ENCODE data around the gene AUTS2. TPM values are rescaled to one million over a fixed set of nuclear protein-coding genes. Genes with fewer than 3 reads are reported as not detected.

The AUTS2 gene
- total and polyA plus RNA-seq, 9 of the 15 experiments (the other 6 are each of a cell fraction or from before 2014, with no cell fraction given) = 0.58 TPM; not detected in 8

GRCh38 chr7:70116244-70116643, 518.0 kb downstream of the AUTS2 start:
- Histone ChIP-seq H2AFZ (ENCODE audit: low read depth, low read length) (no peak overlapping the region), H4K20me1 (replicated peaks; ENCODE audit: control insufficient read depth, insufficient read depth, low read length) (no peaks in the 10 kb centered on the region), H3K27ac (ENCODE audit: extremely low read depth, low read depth, low read length) (no peak overlapping the region), H3K4me3 (no peak overlapping the region), H3K9me3 (replicated peaks; ENCODE audit: control insufficient read depth, insufficient read depth, low read depth, low read length) (no peaks in the 10 kb centered on the region), H3K4me1 (replicated peaks in 1 of 2; ENCODE audit: control insufficient read depth in 2 of 2, insufficient read depth in 2 of 2, low read length in 2 of 2) (no peaks in the 10 kb centered on the region), H3K4me2 (ENCODE audit: insufficient read depth, low read length) (no peak overlapping the region), H3K79me2 (ENCODE audit: control insufficient read depth, insufficient read depth, low read length) (no peaks in the 10 kb centered on the region), H3K27me3 (ENCODE audit: control insufficient read depth in 2 of 2, insufficient read depth in 2 of 2, low read length in 2 of 2) (no peaks in the 10 kb centered on the region), H3K36me3 (ENCODE audit: control insufficient read depth, insufficient read depth, low read length) (no peaks in the 10 kb centered on the region), H3K9me1 (ENCODE audit: control insufficient read depth, insufficient read depth, low read length) (no peaks in the 10 kb centered on the region), H3K9ac (ENCODE audit: insufficient read depth in 1 of 2, low read depth in 2 of 2, low read length in 2 of 2) (no peak overlapping the region)
- POLR2A ChIA-PET = no interaction called here
- WGBS (ENCODE audit: insufficient coverage, low coverage, missing lambda C conversion rate) = 6% methylated on average over 2 of the region's 2 CpGs
- no peak for DNase-seq (ENCODE audit: extremely low read depth in 1 of 4, low spot score in 3 of 4)
- FAIRE-seq = no peak
- BruUV-seq (replicated peaks) = no TSS peak
- ATAC-seq = no peak
- in situ Hi-C loops (cut with MboI) = no loop called here
- TF ChIP-seq HDGF (IDR thresholded peaks at IDR 0.05) (no peak), KAT2B (IDR thresholded peaks at IDR 0.05; ENCODE audit: low read depth, low read length) (no peak), ZNF707 (CRISPR knock-in tag; conservative IDR thresholded peaks at IDR 0.05) (no peak), ZFP36 (IDR thresholded peaks at IDR 0.05; ENCODE audit: low read depth, low read length, partially characterized antibody) (no peak), MLLT1 (IDR thresholded peaks at IDR 0.05) (no peak), HDAC8 (tag; IDR thresholded peaks at IDR 0.05) (no peak), ZBTB8A (IDR thresholded peaks at IDR 0.05; ENCODE audit: partially characterized antibody) (no peak), RBM22 (IDR thresholded peaks at IDR 0.05; ENCODE audit: low read depth, low read length, poor library complexity, severe bottlenecking) (no peak), DMBX1 (CRISPR knock-in tag; IDR thresholded peaks at IDR 0.05; ENCODE audit: borderline replicate concordance) (no peak), TAF1 (IDR thresholded peaks at IDR 0.05; ENCODE audit: control insufficient read depth, extremely low read depth, insufficient read depth, low read length, severe bottlenecking) (no peak)
- TF ChIP-seq, protein P1, sequence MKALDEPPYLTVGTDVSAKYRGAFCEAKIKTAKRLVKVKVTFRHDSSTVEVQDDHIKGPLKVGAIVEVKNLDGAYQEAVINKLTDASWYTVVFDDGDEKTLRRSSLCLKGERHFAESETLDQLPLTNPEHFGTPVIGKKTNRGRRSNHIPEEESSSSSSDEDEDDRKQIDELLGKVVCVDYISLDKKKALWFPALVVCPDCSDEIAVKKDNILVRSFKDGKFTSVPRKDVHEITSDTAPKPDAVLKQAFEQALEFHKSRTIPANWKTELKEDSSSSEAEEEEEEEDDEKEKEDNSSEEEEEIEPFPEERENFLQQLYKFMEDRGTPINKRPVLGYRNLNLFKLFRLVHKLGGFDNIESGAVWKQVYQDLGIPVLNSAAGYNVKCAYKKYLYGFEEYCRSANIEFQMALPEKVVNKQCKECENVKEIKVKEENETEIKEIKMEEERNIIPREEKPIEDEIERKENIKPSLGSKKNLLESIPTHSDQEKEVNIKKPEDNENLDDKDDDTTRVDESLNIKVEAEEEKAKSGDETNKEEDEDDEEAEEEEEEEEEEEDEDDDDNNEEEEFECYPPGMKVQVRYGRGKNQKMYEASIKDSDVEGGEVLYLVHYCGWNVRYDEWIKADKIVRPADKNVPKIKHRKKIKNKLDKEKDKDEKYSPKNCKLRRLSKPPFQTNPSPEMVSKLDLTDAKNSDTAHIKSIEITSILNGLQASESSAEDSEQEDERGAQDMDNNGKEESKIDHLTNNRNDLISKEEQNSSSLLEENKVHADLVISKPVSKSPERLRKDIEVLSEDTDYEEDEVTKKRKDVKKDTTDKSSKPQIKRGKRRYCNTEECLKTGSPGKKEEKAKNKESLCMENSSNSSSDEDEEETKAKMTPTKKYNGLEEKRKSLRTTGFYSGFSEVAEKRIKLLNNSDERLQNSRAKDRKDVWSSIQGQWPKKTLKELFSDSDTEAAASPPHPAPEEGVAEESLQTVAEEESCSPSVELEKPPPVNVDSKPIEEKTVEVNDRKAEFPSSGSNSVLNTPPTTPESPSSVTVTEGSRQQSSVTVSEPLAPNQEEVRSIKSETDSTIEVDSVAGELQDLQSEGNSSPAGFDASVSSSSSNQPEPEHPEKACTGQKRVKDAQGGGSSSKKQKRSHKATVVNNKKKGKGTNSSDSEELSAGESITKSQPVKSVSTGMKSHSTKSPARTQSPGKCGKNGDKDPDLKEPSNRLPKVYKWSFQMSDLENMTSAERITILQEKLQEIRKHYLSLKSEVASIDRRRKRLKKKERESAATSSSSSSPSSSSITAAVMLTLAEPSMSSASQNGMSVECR (CRISPR knock-in tag; IDR thresholded peaks at IDR 0.05) = no peak
- intact Hi-C loops (cut with micrococcal nuclease) = no loop called here
- CTCF ChIA-PET (ENCODE audit: low intra/inter-chr PET ratio) = no interaction called here
